ENCODE results near the gene PEAK3. TPM values are rescaled to one million over a fixed set of nuclear protein-coding genes. Genes with fewer than 3 reads are reported as not detected.
A peak's percentile ranks its signal among the peaks of the same experiment; 100 is the strongest.

The PEAK3 gene
- total and polyA plus RNA-seq, 7 donors = 0.01 to 0.20 (median 0.13) TPM; not detected in 1

DNA sequence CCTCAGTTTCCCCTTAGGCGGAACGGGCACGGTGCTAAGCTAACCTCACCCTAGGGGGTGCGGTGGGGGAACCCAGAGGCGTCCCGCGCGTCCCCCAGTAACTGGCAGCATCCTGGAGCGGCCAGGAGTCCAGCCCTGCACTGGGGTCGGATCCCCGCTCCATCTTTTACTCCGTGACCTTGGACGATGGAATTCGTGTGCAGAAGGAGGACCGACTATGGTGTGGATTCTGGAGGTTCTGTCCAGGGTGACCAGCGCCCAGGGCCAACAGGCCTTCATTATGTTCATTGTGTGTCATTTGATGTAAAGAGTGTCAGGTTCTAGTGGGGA lies 47.1 kb upstream of the PEAK3 start:
- peaks cover 53% of the 10 kb centered on the region for H3K4me1 ChIP-seq
- no peaks in the 10 kb centered on the region for H3K9me3 ChIP-seq
- H3K27ac ChIP-seq = peak overlapping the region; percentile 84
- TF ChIP-seq, protein P1, sequence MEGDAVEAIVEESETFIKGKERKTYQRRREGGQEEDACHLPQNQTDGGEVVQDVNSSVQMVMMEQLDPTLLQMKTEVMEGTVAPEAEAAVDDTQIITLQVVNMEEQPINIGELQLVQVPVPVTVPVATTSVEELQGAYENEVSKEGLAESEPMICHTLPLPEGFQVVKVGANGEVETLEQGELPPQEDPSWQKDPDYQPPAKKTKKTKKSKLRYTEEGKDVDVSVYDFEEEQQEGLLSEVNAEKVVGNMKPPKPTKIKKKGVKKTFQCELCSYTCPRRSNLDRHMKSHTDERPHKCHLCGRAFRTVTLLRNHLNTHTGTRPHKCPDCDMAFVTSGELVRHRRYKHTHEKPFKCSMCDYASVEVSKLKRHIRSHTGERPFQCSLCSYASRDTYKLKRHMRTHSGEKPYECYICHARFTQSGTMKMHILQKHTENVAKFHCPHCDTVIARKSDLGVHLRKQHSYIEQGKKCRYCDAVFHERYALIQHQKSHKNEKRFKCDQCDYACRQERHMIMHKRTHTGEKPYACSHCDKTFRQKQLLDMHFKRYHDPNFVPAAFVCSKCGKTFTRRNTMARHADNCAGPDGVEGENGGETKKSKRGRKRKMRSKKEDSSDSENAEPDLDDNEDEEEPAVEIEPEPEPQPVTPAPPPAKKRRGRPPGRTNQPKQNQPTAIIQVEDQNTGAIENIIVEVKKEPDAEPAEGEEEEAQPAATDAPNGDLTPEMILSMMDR (IDR thresholded peaks at IDR 0.05) = no peak
- no peaks in the 10 kb centered on the region for H3K27me3 ChIP-seq (ENCODE audit: insufficient read depth in 3 of 3, low read length in 2 of 3)
- no peak for DNase-seq
- peak overlapping the region; percentile 93 for H3K4me3 ChIP-seq
- ATAC-seq = no peak
- WGBS, 3 donors = 1 to 3% (median 2%) methylated on average over 16 of the region's 16 CpGs
- peaks cover 0 to 20% of the 10 kb centered on the region in 2 donors for H3K36me3 ChIP-seq (ENCODE audit: insufficient read depth in 1 of 2, low read depth in 1 of 2)
- intact Hi-C loops (cut with DNase I) = loop anchor here in 1 of 2 donors (5.0 kb wide), 1 partner anchor 92 kb away; the partner anchor contains the start of genes PLEKHJ1 and SF3A2

DNA sequence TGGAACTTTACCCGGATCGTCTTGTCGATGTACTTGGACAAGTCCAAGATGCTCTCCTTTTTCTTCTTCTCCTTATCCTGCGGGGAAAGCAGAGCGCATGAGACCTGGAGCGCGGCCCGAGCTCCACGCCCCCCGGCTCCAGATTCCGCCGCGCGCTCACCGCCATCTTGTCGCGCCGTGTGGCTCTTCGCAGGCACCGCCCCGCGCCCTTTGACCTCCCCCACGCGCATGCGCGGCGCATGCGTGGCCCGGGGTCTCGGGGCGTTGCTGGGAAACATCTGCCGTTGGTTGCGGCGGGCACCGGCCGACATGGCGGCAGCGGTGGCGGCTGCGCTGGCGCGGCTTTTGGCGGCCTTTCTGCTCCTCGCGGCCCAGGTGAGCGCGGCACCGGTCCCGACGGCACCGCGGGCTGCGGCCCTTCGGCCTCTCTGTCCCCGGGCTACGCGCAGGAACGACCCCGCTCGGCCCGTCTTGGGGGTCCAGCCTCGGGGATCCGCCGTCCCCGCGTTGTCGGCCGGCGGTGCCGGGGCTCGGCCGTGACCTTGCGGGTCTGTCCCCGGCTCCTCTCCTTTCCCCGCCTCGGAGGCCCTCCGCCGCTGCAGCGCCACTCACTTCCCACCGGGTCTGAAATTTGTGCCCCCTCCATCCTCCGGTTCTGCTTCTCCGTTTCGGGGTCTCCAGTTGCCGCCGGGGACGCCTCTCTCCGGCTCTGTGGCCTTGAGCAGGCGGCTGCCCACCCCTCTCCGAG lies 46.6 kb upstream of the PEAK3 start, which contains the start of the genes LSM7 and SPPL2B:
TSS of gene LSM7 (minus strand) at position 186 of the 748 bp plus-strand sequence. CDS start at position 166, 20 bp downstream.
TSS of gene SPPL2B (plus strand) at position 284 of the 748 bp plus-strand sequence. CDS start at position 310, 26 bp downstream.
- peaks cover 0 to 24% of the 10 kb centered on the region in 2 donors for H3K36me3 ChIP-seq (ENCODE audit: insufficient read depth in 1 of 2, low read depth in 1 of 2)
- TF ChIP-seq, protein P1 (IDR thresholded peaks at IDR 0.05) = no peak
- no peaks in the 10 kb centered on the region for H3K27me3 ChIP-seq (ENCODE audit: insufficient read depth in 3 of 3, low read length in 2 of 3)
- ATAC-seq = peak; percentile 75 to 83 (median 78)
- H3K9me3 ChIP-seq = no peaks in the 10 kb centered on the region
- H3K4me1 ChIP-seq = peaks cover 49% of the 10 kb centered on the region
- intact Hi-C loops (cut with DNase I) = loop anchor here in 1 of 2 donors (5.0 kb wide), 1 partner anchor 91 kb away; the partner anchor contains the start of genes PLEKHJ1 and SF3A2
- H3K27ac ChIP-seq = peak within 1 kb of the TSS; percentile 84
- 0 to 1% (median 0%) methylated on average over 75 to 89 of the region's 89 CpGs for WGBS, 3 donors
- peak; percentile 92 to 96 for DNase-seq
- peak within 1 kb of the TSS; percentile 93 for H3K4me3 ChIP-seq

DNA sequence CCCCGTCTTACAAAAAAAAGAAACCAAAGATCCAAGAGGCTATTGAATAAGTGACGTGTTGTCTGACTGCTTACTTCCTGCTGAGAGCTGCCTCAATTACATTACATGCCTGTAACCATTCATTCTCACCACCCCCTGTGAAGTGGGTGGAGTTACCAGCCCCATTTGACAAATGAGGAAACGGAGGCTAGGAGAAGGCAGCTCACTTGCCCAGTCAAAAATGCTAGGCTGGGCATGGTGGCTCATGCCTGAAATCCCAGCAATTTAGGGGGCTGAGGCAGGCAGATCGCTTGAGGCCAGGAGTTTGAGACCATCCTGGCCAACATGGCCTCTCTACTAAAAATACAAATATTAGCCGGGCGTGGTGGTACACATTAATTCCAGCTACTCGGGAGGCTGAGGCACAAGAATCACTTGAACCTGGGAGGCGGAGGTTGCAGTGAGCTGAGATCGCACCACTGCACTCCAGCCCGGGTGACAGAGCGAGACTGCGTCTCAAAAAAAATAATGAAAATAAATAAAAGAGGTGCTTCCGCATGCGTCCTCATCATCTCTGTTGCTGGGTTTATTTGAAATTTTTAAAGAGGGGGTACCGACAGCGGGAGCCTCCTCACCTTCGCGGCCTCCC lies 45.9 kb upstream of the PEAK3 start:
- no peaks in the 10 kb centered on the region for H3K27me3 ChIP-seq (ENCODE audit: insufficient read depth in 3 of 3, low read length in 2 of 3)
- TF ChIP-seq, protein P1 (IDR thresholded peaks at IDR 0.05) = no peak
- ATAC-seq (no peak), DNase-seq (no peak)
- H3K9me3 ChIP-seq = no peaks in the 10 kb centered on the region
- intact Hi-C loops (cut with DNase I) = loop anchor here in 1 of 2 donors (5.0 kb wide), 1 partner anchor 91 kb away; the partner anchor contains the start of genes PLEKHJ1 and SF3A2
- peaks cover 44% of the 10 kb centered on the region for H3K4me1 ChIP-seq
- WGBS, 3 donors = 1% methylated on average over 18 of the region's 18 CpGs
- peak overlapping the region; percentile 93 for H3K4me3 ChIP-seq
- peak overlapping the region; percentile 84 for H3K27ac ChIP-seq
- peaks cover 0 to 31% of the 10 kb centered on the region in 2 donors for H3K36me3 ChIP-seq (ENCODE audit: insufficient read depth in 1 of 2, low read depth in 1 of 2)

DNA sequence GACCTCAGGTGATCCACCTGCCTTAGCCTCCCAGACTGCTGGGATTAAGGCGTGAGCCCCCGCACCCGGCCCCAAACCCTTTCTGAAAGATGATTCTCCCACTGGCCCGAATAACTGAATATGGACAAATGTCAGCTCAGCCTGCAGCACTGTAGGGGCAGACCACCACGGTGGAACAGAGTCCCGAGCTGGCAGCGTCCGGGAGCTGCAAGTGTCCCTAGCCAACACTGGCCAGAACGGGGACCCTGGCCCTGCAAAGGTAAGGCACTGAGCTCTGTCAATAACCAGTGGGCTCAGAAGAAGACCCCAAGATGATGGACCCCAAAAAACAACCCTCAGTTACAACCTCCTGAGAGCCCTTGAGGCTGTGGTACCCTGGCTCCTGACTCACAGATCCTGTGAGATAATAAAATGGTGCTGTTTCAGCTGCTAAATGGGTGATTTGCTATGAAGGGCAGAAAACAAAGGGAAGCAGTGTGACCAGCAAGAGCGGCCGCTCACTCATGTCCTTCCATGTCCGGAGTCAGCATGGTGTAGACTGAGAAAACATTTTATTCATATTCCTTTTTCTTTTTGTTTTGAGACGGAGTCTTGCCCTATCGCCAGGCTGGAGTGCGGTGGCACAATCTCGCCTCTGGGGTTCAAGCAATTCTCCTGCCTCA lies 44.9 kb upstream of the PEAK3 start:
- intact Hi-C loops (cut with DNase I) = loop anchor here in 1 of 2 donors (5.0 kb wide), 1 partner anchor 90 kb away; the partner anchor contains the start of genes PLEKHJ1 and SF3A2
- no peaks in the 10 kb centered on the region for H3K9me3 ChIP-seq
- peak overlapping the region; percentile 84 for H3K27ac ChIP-seq
- DNase-seq (no peak), ATAC-seq (no peak)
- WGBS, 3 donors = 83 to 87% (median 87%) methylated on average over 16 of the region's 16 CpGs
- TF ChIP-seq, protein P1 (IDR thresholded peaks at IDR 0.05) = no peak
- peaks cover 35% of the 10 kb centered on the region for H3K4me1 ChIP-seq
- H3K36me3 ChIP-seq (ENCODE audit: insufficient read depth in 1 of 2, low read depth in 1 of 2) = peaks cover 0 to 38% of the 10 kb centered on the region in 2 donors
- peak overlapping the region; percentile 93 for H3K4me3 ChIP-seq
- no peaks in the 10 kb centered on the region for H3K27me3 ChIP-seq (ENCODE audit: insufficient read depth in 3 of 3, low read length in 2 of 3)
